SH-SY5Y (cell line): ENCODE results near the gene ARHGAP23.

Source experiments
- GATA2 ChIP-seq: IDR thresholded peaks from 2 replicates; pipeline ENCODE4 v1.6.1; 2011; ENCODE audit warnings: mild to moderate bottlenecking, low read depth, low read length
- GATA3 ChIP-seq: IDR thresholded peaks from 2 replicates; pipeline ENCODE4 v1.6.1; 2011; ENCODE audit warnings: low read depth, mild to moderate bottlenecking, low read length, moderate library complexity

DNA sequence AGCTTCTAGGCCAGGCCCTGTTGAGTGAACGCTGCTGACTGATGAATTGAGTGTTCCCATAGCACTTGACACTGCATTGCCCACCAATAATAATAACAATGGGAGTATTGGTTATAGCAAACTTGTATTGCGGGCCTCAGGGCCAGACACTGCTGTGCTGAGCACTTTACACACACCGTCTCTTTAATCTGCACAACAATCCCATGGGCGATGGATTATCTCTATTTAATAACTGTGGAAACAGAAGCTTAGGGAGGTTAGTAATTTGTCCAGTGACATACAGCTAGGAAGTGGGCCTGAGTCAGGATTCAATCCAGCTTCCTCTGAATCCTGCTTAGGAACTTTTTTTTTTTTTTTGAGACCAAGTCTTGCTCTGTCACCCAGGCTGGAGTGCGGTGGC lies 11.2 kb downstream of the ARHGAP23 start:
- no peak for TF ChIP-seq GATA2
- TF ChIP-seq GATA3 = no peak
